Measurements from ENCODE around the gene RNF121. TPM values are rescaled to one million over a fixed set of nuclear protein-coding genes. Genes with fewer than 3 reads are reported as not detected.

RNF121 gene
- total and polyA plus RNA-seq, 7 donors: 7.2 to 34.6 (median 25.2) TPM

- Histone ChIP-seq H3K4me3 (no peak overlapping the region), H3K27ac (peak overlapping the region in 2 of 4 donors; percentile 3 to 25), H3K9me3 (no peaks in the 10 kb centered on the region), H3K36me3 (peaks cover 71 to 80% (median 77%) of the 10 kb centered on the region in 4 donors), H3K27me3 (no peaks in the 10 kb centered on the region), H3K4me1 (peaks cover 0 to 35% (median 23%) of the 10 kb centered on the region in 4 donors)
- intact Hi-C loops (cut with DNase I): no loop called here
- DNase-seq: no peak
- no peak for TF ChIP-seq POLR2AphosphoS5 (IDR thresholded peaks at IDR 0.05)
- TF ChIP-seq EP300 (IDR thresholded peaks at IDR 0.05): no peak
- no peak for TF ChIP-seq CTCF (IDR thresholded peaks at IDR 0.05)
- no peak for TF ChIP-seq POLR2A (IDR thresholded peaks at IDR 0.05)
- WGBS, 2 donors: 93% methylated on average over 16 of the region's 16 CpGs
These were observed 75.9 kb downstream of the RNF121 start for GRCh38 chr11:72004515-72005346.

- Histone ChIP-seq H3K4me3 (no peak overlapping the region), H3K4me1 (peaks cover 0 to 27% (median 15%) of the 10 kb centered on the region in 4 donors), H3K36me3 (peaks cover 79 to 89% (median 85%) of the 10 kb centered on the region in 4 donors), H3K9me3 (no peaks in the 10 kb centered on the region), H3K27ac (peak overlapping the region in 2 of 4 donors; percentile 3 to 25), H3K27me3 (no peaks in the 10 kb centered on the region)
- TF ChIP-seq POLR2A (IDR thresholded peaks at IDR 0.05): no peak
- TF ChIP-seq EP300 (IDR thresholded peaks at IDR 0.05): no peak
- TF ChIP-seq POLR2AphosphoS5 (IDR thresholded peaks at IDR 0.05): peak in 2 of 4 donors; percentile 4 to 33
- no peak for TF ChIP-seq CTCF (IDR thresholded peaks at IDR 0.05)
- intact Hi-C loops (cut with DNase I): no loop called here
- DNase-seq: peak; percentile 67
- WGBS, 2 donors: 80 to 89% methylated on average over 20 of the region's 20 CpGs
These were observed 76.8 kb downstream of the RNF121 start for GRCh38 chr11:72005347-72006260.

GRCh38 chr11:72006309-72007088 lies 77.7 kb downstream of the RNF121 start:
- Histone ChIP-seq H3K36me3 (peaks cover 88 to 98% (median 94%) of the 10 kb centered on the region in 4 donors), H3K4me1 (peaks cover 0 to 27% (median 11%) of the 10 kb centered on the region in 4 donors), H3K4me3 (no peak overlapping the region), H3K27me3 (no peaks in the 10 kb centered on the region), H3K9me3 (no peaks in the 10 kb centered on the region), H3K27ac (peak overlapping the region in 1 of 4 donors; percentile 25)
- TF ChIP-seq POLR2A (IDR thresholded peaks at IDR 0.05): no peak
- TF ChIP-seq EP300 (IDR thresholded peaks at IDR 0.05): no peak
- TF ChIP-seq CTCF (IDR thresholded peaks at IDR 0.05): no peak
- peak in 1 of 4 donors; percentile 1 for TF ChIP-seq POLR2AphosphoS5 (IDR thresholded peaks at IDR 0.05)
- DNase-seq: peak; percentile 19
- intact Hi-C loops (cut with DNase I): no loop called here
- 86 to 92% methylated on average over 8 of the region's 8 CpGs for WGBS, 2 donors

- DNase-seq: peak; percentile 59
- Histone ChIP-seq H3K27ac (peak overlapping the region in 1 of 4 donors; percentile 23), H3K27me3 (no peaks in the 10 kb centered on the region), H3K9me3 (no peaks in the 10 kb centered on the region), H3K4me1 (peaks cover 0 to 27% (median 14%) of the 10 kb centered on the region in 4 donors), H3K4me3 (no peak overlapping the region), H3K36me3 (peaks cover 93 to 100% (median 97%) of the 10 kb centered on the region in 4 donors)
- intact Hi-C loops (cut with DNase I): no loop called here
- no peak for TF ChIP-seq EP300 (IDR thresholded peaks at IDR 0.05)
- TF ChIP-seq POLR2A (IDR thresholded peaks at IDR 0.05): no peak
- TF ChIP-seq CTCF (IDR thresholded peaks at IDR 0.05): no peak
- TF ChIP-seq POLR2AphosphoS5 (IDR thresholded peaks at IDR 0.05): no peak
- 92 to 93% methylated on average over 15 of the region's 15 CpGs for WGBS, 2 donors
These were observed 78.2 kb downstream of the RNF121 start for GRCh38 chr11:72007089-72007476.
